Measurements from ENCODE around the gene TMEM131L.

GRCh38 chr4:153511104-153511503 lies 44.9 kb downstream of the TMEM131L start:
- TF ChIP-seq CTCF (IDR thresholded peaks at IDR 0.05) (no peak), POLR2A (IDR thresholded peaks at IDR 0.05) (no peak)

Measured in adrenal gland (tissue), 5 donors.